ENCODE results near the gene FOXJ1. TPM values are rescaled to one million over a fixed set of nuclear protein-coding genes. Genes with fewer than 3 reads are reported as not detected.

FOXJ1 gene
- total RNA-seq, 1 experiment from 2014 or later, result 3.3 TPM

- peak; percentile 85 for DNase-seq
- H3K36me3 ChIP-seq (replicated peaks; ENCODE audit: control insufficient read depth, insufficient read depth, low read length), result no peaks in the 10 kb centered on the region
- H3K4me3 ChIP-seq (ENCODE audit: insufficient read depth, low read depth, low read length), result no peak overlapping the region
- H3K27me3 ChIP-seq (ENCODE audit: control insufficient read depth, insufficient read depth, low read length), result no peaks in the 10 kb centered on the region
These were observed 12.6 kb upstream of the FOXJ1 start for GRCh38 chr17:76153640-76154039.

GRCh38 chr17:76153202-76153601 is 12.2 kb upstream of the FOXJ1 start:
- Histone ChIP-seq H3K4me3 (ENCODE audit: insufficient read depth, low read depth, low read length) (no peak overlapping the region), H3K36me3 (replicated peaks; ENCODE audit: control insufficient read depth, insufficient read depth, low read length) (no peaks in the 10 kb centered on the region), H3K27me3 (ENCODE audit: control insufficient read depth, insufficient read depth, low read length) (no peaks in the 10 kb centered on the region)
- peak; percentile 71 for DNase-seq

- Histone ChIP-seq H3K36me3 (replicated peaks; ENCODE audit: control insufficient read depth, insufficient read depth, low read length) (no peaks in the 10 kb centered on the region), H3K27me3 (ENCODE audit: control insufficient read depth, insufficient read depth, low read length) (no peaks in the 10 kb centered on the region), H3K4me3 (ENCODE audit: insufficient read depth, low read depth, low read length) (no peak overlapping the region)
- DNase-seq, result peak; percentile 70
These were observed 11.5 kb upstream of the FOXJ1 start for GRCh38 chr17:76152591-76152990.

- H3K36me3 ChIP-seq (replicated peaks; ENCODE audit: control insufficient read depth, insufficient read depth, low read length), result no peaks in the 10 kb centered on the region
- H3K4me3 ChIP-seq (ENCODE audit: insufficient read depth, low read depth, low read length), result no peak overlapping the region
- DNase-seq, result no peak
- no peaks in the 10 kb centered on the region for H3K27me3 ChIP-seq (ENCODE audit: control insufficient read depth, insufficient read depth, low read length)
These were observed 10.9 kb upstream of the FOXJ1 start for GRCh38 chr17:76151896-76152454.

- no peaks in the 10 kb centered on the region for H3K36me3 ChIP-seq (replicated peaks; ENCODE audit: control insufficient read depth, insufficient read depth, low read length)
- DNase-seq, result no peak
- H3K27me3 ChIP-seq (ENCODE audit: control insufficient read depth, insufficient read depth, low read length), result no peaks in the 10 kb centered on the region
- no peak overlapping the region for H3K4me3 ChIP-seq (ENCODE audit: insufficient read depth, low read depth, low read length)
These were observed 9.9 kb upstream of the FOXJ1 start for GRCh38 chr17:76150712-76151622.

GRCh38 chr17:76149214-76149613 is 8.2 kb upstream of the FOXJ1 start:
- no peak for DNase-seq
- Histone ChIP-seq H3K4me3 (ENCODE audit: insufficient read depth, low read depth, low read length) (no peak overlapping the region), H3K27me3 (ENCODE audit: control insufficient read depth, insufficient read depth, low read length) (peaks cover 2% of the 10 kb centered on the region; the same call in 1 of the 2 replicates), H3K36me3 (replicated peaks; ENCODE audit: control insufficient read depth, insufficient read depth, low read length) (no peaks in the 10 kb centered on the region)

GRCh38 chr17:76148015-76148326 is 6.9 kb upstream of the FOXJ1 start:
- H3K4me3 ChIP-seq (ENCODE audit: insufficient read depth, low read depth, low read length), result no peak overlapping the region
- no peaks in the 10 kb centered on the region for H3K36me3 ChIP-seq (replicated peaks; ENCODE audit: control insufficient read depth, insufficient read depth, low read length)
- peaks cover 4% of the 10 kb centered on the region; the same call in 1 of the 2 replicates for H3K27me3 ChIP-seq (ENCODE audit: control insufficient read depth, insufficient read depth, low read length)
- DNase-seq, result no peak

GRCh38 chr17:76147211-76148014 is 6.4 kb upstream of the FOXJ1 start:
- peak; percentile 71 for DNase-seq
- Histone ChIP-seq H3K27me3 (ENCODE audit: control insufficient read depth, insufficient read depth, low read length) (peaks cover 6% of the 10 kb centered on the region), H3K4me3 (ENCODE audit: insufficient read depth, low read depth, low read length) (no peak overlapping the region), H3K36me3 (replicated peaks; ENCODE audit: control insufficient read depth, insufficient read depth, low read length) (no peaks in the 10 kb centered on the region)

GRCh38 chr17:76146053-76146851 is 5.2 kb upstream of the FOXJ1 start:
- DNase-seq, result no peak
- H3K36me3 ChIP-seq (replicated peaks; ENCODE audit: control insufficient read depth, insufficient read depth, low read length), result no peaks in the 10 kb centered on the region
- H3K4me3 ChIP-seq (ENCODE audit: insufficient read depth, low read depth, low read length), result no peak overlapping the region
- peaks cover 16% of the 10 kb centered on the region for H3K27me3 ChIP-seq (ENCODE audit: control insufficient read depth, insufficient read depth, low read length)

GRCh38 chr17:76145231-76146052 is 4.4 kb upstream of the FOXJ1 start:
- Histone ChIP-seq H3K27me3 (ENCODE audit: control insufficient read depth, insufficient read depth, low read length) (peaks cover 22% of the 10 kb centered on the region), H3K4me3 (ENCODE audit: insufficient read depth, low read depth, low read length) (no peak overlapping the region), H3K36me3 (replicated peaks; ENCODE audit: control insufficient read depth, insufficient read depth, low read length) (no peaks in the 10 kb centered on the region)
- DNase-seq, result peak; percentile 65

GRCh38 chr17:76142585-76143041 is 1.6 kb upstream of the FOXJ1 start:
- Histone ChIP-seq H3K27me3 (ENCODE audit: control insufficient read depth, insufficient read depth, low read length) (peaks cover 50% of the 10 kb centered on the region), H3K4me3 (ENCODE audit: insufficient read depth, low read depth, low read length) (no peak overlapping the region), H3K36me3 (replicated peaks; ENCODE audit: control insufficient read depth, insufficient read depth, low read length) (no peaks in the 10 kb centered on the region)
- DNase-seq, result peak; percentile 52

GRCh38 chr17:76142039-76142584 is 1.1 kb upstream of the FOXJ1 start:
- H3K27me3 ChIP-seq (ENCODE audit: control insufficient read depth, insufficient read depth, low read length), result peaks cover 55% of the 10 kb centered on the region
- DNase-seq, result peak; percentile 66
- peak overlapping the region; percentile 55 for H3K4me3 ChIP-seq (ENCODE audit: insufficient read depth, low read depth, low read length)
- H3K36me3 ChIP-seq (replicated peaks; ENCODE audit: control insufficient read depth, insufficient read depth, low read length), result no peaks in the 10 kb centered on the region

- Histone ChIP-seq H3K27me3 (ENCODE audit: control insufficient read depth, insufficient read depth, low read length) (peaks cover 68% of the 10 kb centered on the region), H3K4me3 (ENCODE audit: insufficient read depth, low read depth, low read length) (peak overlapping the region; percentile 55), H3K36me3 (replicated peaks; ENCODE audit: control insufficient read depth, insufficient read depth, low read length) (no peaks in the 10 kb centered on the region)
- DNase-seq, result peak; percentile 73
These were observed 309 bp downstream of the FOXJ1 start for GRCh38 chr17:76140661-76141211.
